SK-N-SH treated with all-trans-retinoic acid at 6 μM for 48 hours (cell line): Measurements from ENCODE around the gene ADARB2.

Experiments used
- ARNTL ChIP-seq: fragments of 450-650 bp; formaldehyde crosslinking; IDR thresholded peaks from 2 replicates; pipeline ENCODE4 v1.5.0; 2020; ENCODE audit warnings: low read depth, mild to moderate bottlenecking, moderate library complexity, borderline replicate concordance
- CSRNP3 ChIP-seq: fragments of 250-450 bp; sonication (Bioruptor Pico); IDR thresholded peaks from 2 replicates; pipeline ENCODE4 v1.5.1; 2021; ENCODE audit warnings: mild to moderate bottlenecking, moderate library complexity
- GLIS3 ChIP-seq: fragments of 250-450 bp; sonication (Bioruptor Pico); IDR thresholded peaks from 2 replicates; pipeline ENCODE4 v1.5.0; 2020; ENCODE audit warnings: mild to moderate bottlenecking, moderate library complexity
- ISL1 ChIP-seq: fragments of 250-450 bp; sonication (Bioruptor Pico); IDR thresholded peaks from 2 replicates; pipeline ENCODE4 v2.1.2; 2022; ENCODE audit warnings: mild to moderate bottlenecking, moderate library complexity
- PPARA ChIP-seq: fragments of 250-450 bp; sonication (Bioruptor Pico); IDR thresholded peaks from 2 replicates; pipeline ENCODE4 v1.5.0; 2020; ENCODE audit warnings: mild to moderate bottlenecking, borderline replicate concordance
- RARB ChIP-seq: fragments of 250-450 bp; sonication (Bioruptor Pico); IDR thresholded peaks from 2 replicates; pipeline ENCODE4 v1.8.0; 2021; ENCODE audit warnings: mild to moderate bottlenecking, moderate library complexity
- SNAI2 ChIP-seq: fragments of 250-450 bp; sonication (Bioruptor Pico); IDR thresholded peaks from 2 replicates; pipeline ENCODE4 v1.5.0; 2020; ENCODE audit warnings: mild to moderate bottlenecking, moderate library complexity
- TCF4 ChIP-seq: fragments of 250-450 bp; sonication (Bioruptor Pico); IDR thresholded peaks from 2 replicates; pipeline ENCODE4 v1.8.0; 2021; ENCODE audit warnings: mild to moderate bottlenecking, moderate library complexity, borderline replicate concordance
- TOX ChIP-seq: fragments of 250-450 bp; sonication (Bioruptor Pico); IDR thresholded peaks from 2 replicates; pipeline ENCODE4 v1.8.0; 2021; ENCODE audit warnings: mild to moderate bottlenecking, moderate library complexity, borderline replicate concordance
- ZFP3 ChIP-seq: fragments of 250-450 bp; sonication (Bioruptor Pico); IDR thresholded peaks from 2 replicates; pipeline ENCODE4 v1.5.0; 2020; ENCODE audit warnings: mild to moderate bottlenecking, moderate library complexity
- ZFP30 ChIP-seq: fragments of 450-650 bp; formaldehyde crosslinking; IDR thresholded peaks from 2 replicates; pipeline ENCODE4 v1.5.0; 2022; ENCODE audit warnings: mild to moderate bottlenecking, moderate library complexity
- ZNF70 ChIP-seq: fragments of 450-650 bp; formaldehyde crosslinking; IDR thresholded peaks from 2 replicates; pipeline ENCODE4 v1.5.0; 2020; ENCODE audit warnings: mild to moderate bottlenecking, moderate library complexity
- TF ChIP-seq, protein P1 (sequence below): fragments of 250-450 bp; sonication (Bioruptor Pico); IDR thresholded peaks from 2 replicates; pipeline ENCODE4 v1.8.0; 2020; ENCODE audit warnings: mild to moderate bottlenecking, moderate library complexity, borderline replicate concordance
- TF ChIP-seq, protein P2 (sequence below): fragments of 250-450 bp; sonication (Bioruptor Pico); IDR thresholded peaks from 2 replicates; pipeline ENCODE4 v1.5.1; 2020; ENCODE audit warnings: low read depth, mild to moderate bottlenecking, moderate library complexity

- TF ChIP-seq RARB (CRISPR knock-in tag) (no peak), ZFP30 (no peak), ISL1 (no peak), CSRNP3 (no peak), ZFP3 (CRISPR knock-in tag) (no peak), ZNF70 (CRISPR knock-in tag) (no peak), ARNTL (CRISPR knock-in tag) (no peak), SNAI2 (CRISPR knock-in tag) (no peak), TOX (CRISPR knock-in tag) (no peak), GLIS3 (CRISPR knock-in tag) (no peak), TCF4 (no peak), PPARA (no peak)
- TF ChIP-seq, protein P1, sequence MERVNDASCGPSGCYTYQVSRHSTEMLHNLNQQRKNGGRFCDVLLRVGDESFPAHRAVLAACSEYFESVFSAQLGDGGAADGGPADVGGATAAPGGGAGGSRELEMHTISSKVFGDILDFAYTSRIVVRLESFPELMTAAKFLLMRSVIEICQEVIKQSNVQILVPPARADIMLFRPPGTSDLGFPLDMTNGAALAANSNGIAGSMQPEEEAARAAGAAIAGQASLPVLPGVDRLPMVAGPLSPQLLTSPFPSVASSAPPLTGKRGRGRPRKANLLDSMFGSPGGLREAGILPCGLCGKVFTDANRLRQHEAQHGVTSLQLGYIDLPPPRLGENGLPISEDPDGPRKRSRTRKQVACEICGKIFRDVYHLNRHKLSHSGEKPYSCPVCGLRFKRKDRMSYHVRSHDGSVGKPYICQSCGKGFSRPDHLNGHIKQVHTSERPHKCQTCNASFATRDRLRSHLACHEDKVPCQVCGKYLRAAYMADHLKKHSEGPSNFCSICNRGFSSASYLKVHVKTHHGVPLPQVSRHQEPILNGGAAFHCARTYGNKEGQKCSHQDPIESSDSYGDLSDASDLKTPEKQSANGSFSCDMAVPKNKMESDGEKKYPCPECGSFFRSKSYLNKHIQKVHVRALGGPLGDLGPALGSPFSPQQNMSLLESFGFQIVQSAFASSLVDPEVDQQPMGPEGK = no peak
- TF ChIP-seq, protein P2, sequence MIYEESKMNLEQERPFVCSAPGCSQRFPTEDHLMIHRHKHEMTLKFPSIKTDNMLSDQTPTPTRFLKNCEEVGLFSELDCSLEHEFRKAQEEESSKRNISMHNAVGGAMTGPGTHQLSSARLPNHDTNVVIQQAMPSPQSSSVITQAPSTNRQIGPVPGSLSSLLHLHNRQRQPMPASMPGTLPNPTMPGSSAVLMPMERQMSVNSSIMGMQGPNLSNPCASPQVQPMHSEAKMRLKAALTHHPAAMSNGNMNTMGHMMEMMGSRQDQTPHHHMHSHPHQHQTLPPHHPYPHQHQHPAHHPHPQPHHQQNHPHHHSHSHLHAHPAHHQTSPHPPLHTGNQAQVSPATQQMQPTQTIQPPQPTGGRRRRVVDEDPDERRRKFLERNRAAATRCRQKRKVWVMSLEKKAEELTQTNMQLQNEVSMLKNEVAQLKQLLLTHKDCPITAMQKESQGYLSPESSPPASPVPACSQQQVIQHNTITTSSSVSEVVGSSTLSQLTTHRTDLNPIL (CRISPR knock-in tag) = no peak
Measured at GRCh38 chr10:1515121-1515779, 222.1 kb downstream of the ADARB2 start.
